ENCODE data around the gene FARSA.

DNA sequence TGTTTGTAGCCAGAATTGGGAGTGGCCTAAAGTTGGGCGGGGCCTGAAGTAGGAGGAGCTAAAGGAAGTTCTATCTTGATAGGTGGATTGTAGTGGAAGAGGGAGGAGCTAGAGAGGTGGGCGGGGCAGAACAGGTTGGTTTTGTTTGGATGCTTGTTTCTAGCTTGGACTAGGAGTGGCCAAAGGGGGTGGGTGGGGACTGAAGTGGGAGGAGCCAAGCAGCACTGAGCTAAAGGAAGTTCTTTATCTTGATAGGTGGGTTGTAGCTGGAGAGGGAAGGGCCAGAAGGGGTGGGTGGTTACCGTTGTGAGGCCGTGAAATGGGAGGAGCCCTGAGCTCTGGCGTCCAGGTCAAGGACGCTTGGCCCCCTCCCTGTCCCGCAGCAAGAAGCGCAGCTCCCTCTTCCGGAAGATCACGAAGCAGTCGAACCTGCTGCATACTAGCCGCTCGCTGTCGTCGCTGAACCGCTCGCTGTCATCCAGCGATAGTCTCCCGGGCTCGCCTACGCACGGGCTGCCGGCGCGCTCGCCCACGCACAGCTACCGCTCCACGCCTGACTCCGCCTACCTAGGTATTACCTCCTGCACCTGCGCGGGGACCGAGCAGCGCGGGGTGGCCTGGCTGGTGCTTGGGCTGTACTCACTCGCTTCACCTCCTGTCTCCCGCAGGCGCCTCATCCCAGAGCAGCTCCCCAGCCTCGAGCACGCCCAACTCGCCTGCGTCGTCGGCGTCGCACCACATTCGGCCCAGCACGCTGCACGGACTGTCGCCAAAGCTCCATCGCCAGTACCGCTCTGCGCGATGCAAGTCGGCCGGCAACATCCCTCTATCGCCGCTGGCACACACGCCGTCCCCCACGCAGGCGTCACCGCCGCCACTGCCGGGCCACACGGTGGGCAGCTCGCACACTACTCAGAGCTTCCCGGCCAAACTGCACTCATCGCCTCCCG, 60.3 kb downstream of the FARSA start:
- TF ChIP-seq CTCF (IDR thresholded peaks at IDR 0.05; ENCODE audit: extremely low read depth in 1 of 2, insufficient read depth in 1 of 2, low read depth in 1 of 2, low read length in 2 of 2): peak in 1 of 2 donors; percentile 4
- TF ChIP-seq POLR2A (IDR thresholded peaks at IDR 0.05; ENCODE audit: low read depth, low read length): no peak

Measured in endothelial cell of umbilical vein (primary cell).